Measurements from ENCODE around the gene CLDN9. TPM values are rescaled to one million over a fixed set of nuclear protein-coding genes. Genes with fewer than 3 reads are reported as not detected.

Gene CLDN9
- total RNA-seq, 4 donors from 2014 or later: 0.40 TPM; not detected in 3

DNA sequence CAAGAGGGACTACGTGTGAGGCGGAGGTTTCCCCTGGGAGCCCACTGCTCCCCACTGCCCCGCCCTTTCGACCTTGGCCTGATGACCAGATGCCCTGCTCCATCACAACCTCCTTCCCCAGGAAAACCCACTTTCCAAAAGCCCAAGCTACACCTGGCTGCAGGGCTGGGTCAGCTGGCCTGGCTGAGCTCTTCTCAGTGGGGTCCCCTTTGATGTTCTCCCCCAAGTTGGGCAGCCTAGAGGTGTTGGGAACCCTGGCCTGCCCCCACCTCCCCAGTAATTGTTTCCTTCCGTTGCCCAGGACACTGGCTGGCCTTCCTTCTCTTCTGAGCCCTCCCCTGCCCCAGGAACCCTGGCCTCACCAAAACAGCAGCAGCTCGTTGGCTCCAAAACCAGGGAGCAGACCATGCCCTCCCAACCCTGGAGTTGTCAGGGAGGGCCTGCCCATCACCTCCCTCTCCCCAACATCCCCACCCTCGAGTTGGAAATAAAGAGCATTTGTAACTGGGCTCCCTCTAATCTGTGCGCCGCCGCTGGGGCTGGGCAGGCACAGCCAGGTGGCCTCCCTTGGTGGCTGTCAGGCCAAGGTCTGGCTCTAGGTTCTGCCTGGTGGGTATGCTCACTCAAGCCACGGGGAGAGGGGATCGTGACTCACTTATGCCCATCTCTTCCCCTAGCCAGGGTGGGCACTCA, 1.4 kb downstream of the CLDN9 start:
- intact Hi-C loops (cut with DNase I; ENCODE audit: low total_unique reads): no loop called here
- no peak for TF ChIP-seq POLR2A (IDR thresholded peaks at IDR 0.05)
- TF ChIP-seq, protein P1, sequence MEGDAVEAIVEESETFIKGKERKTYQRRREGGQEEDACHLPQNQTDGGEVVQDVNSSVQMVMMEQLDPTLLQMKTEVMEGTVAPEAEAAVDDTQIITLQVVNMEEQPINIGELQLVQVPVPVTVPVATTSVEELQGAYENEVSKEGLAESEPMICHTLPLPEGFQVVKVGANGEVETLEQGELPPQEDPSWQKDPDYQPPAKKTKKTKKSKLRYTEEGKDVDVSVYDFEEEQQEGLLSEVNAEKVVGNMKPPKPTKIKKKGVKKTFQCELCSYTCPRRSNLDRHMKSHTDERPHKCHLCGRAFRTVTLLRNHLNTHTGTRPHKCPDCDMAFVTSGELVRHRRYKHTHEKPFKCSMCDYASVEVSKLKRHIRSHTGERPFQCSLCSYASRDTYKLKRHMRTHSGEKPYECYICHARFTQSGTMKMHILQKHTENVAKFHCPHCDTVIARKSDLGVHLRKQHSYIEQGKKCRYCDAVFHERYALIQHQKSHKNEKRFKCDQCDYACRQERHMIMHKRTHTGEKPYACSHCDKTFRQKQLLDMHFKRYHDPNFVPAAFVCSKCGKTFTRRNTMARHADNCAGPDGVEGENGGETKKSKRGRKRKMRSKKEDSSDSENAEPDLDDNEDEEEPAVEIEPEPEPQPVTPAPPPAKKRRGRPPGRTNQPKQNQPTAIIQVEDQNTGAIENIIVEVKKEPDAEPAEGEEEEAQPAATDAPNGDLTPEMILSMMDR (IDR thresholded peaks at IDR 0.05 in 4 of 5, conservative IDR thresholded peaks at IDR 0.05 in 1 of 5): no peak
- Histone ChIP-seq H3K4me1 (no peaks in the 10 kb centered on the region), H3K9me3 (no peaks in the 10 kb centered on the region), H3K27me3 (peaks cover 40 to 54% (median 45%) of the 10 kb centered on the region in 3 donors), H3K27ac (no peak overlapping the region), H3K4me3 (no peak overlapping the region), H3K36me3 (no peaks in the 10 kb centered on the region)
- no peak for DNase-seq
- no peak for ATAC-seq
- in situ Hi-C loops (cut with MboI; ENCODE audit: low sequenced_read_pairs in 4 of 4): no loop called here

DNA sequence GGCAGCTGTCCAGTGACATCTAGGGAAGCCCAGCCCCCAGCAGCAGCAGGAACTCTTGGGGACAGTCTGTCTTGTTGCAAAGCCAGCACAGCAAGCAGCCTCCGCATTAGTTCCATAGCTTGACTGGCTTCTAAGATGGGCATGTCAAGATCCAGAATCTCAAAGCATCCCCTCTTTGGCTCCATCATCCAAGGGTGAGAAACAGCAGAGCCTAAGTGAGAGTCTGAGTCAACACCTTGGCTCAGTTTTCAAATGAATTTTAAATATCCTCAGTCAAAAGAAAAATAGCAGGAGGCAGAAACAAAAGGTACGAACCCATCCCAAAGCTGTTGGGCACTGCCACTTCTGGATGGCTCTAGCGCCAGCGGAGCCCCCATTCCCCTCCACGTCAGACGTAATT, 2.2 kb downstream of the CLDN9 start:
- peaks cover 40 to 54% (median 45%) of the 10 kb centered on the region in 3 donors for H3K27me3 ChIP-seq
- H3K27ac ChIP-seq: no peak overlapping the region
- no peaks in the 10 kb centered on the region for H3K9me3 ChIP-seq
- DNase-seq: no peak
- H3K4me3 ChIP-seq: no peak overlapping the region
- in situ Hi-C loops (cut with MboI; ENCODE audit: low sequenced_read_pairs in 4 of 4) (no loop called here), intact Hi-C loops (cut with DNase I; ENCODE audit: low total_unique reads) (no loop called here)
- ATAC-seq: no peak
- no peaks in the 10 kb centered on the region for H3K36me3 ChIP-seq
- TF ChIP-seq, protein P1 (IDR thresholded peaks at IDR 0.05 in 4 of 5, conservative IDR thresholded peaks at IDR 0.05 in 1 of 5): no peak
- no peak for TF ChIP-seq POLR2A (IDR thresholded peaks at IDR 0.05)
- peaks cover 0 to 5% of the 10 kb centered on the region in 2 donors for H3K4me1 ChIP-seq

DNA sequence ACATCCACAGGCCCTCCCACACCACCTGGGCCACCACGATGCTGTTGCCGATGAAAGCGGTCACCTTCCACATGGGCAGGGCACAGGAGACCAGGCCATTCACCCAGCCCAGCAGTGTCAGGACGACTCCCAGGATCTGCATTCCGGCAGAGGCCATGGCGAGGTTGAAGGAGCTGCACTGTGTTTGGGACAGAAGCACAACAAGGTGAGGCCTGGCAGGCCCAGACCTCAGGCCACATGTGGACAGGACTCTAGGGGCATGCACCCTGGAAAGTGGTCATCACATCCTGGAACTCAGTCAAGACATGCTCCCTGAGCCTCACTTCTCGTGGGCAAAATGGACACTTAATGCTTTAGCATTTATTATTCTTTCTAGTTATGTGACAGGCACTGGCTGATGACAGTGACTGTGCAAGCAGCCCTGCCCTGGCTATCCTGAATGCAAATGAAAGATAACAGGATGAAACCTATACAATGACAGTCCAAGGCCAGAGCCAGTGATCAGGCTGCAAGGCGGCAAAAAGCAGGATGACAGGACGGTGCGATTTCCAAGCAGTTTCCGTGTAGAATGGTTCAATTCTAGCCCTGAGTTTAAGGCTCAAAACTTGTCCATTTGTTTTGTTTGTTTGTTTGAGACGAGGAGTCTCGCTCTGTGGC, 3.3 kb downstream of the CLDN9 start:
- in situ Hi-C loops (cut with MboI; ENCODE audit: low sequenced_read_pairs in 4 of 4) (no loop called here), intact Hi-C loops (cut with DNase I; ENCODE audit: low total_unique reads) (no loop called here)
- H3K4me3 ChIP-seq: no peak overlapping the region
- H3K4me1 ChIP-seq: peaks cover 0 to 13% of the 10 kb centered on the region in 2 donors
- no peak for ATAC-seq
- no peak for DNase-seq
- H3K36me3 ChIP-seq: no peaks in the 10 kb centered on the region
- H3K27ac ChIP-seq: no peak overlapping the region
- no peaks in the 10 kb centered on the region for H3K9me3 ChIP-seq
- H3K27me3 ChIP-seq: peaks cover 38 to 54% (median 45%) of the 10 kb centered on the region in 3 donors
- no peak for TF ChIP-seq POLR2A (IDR thresholded peaks at IDR 0.05)
- TF ChIP-seq, protein P1 (IDR thresholded peaks at IDR 0.05 in 4 of 5, conservative IDR thresholded peaks at IDR 0.05 in 1 of 5): no peak

DNA sequence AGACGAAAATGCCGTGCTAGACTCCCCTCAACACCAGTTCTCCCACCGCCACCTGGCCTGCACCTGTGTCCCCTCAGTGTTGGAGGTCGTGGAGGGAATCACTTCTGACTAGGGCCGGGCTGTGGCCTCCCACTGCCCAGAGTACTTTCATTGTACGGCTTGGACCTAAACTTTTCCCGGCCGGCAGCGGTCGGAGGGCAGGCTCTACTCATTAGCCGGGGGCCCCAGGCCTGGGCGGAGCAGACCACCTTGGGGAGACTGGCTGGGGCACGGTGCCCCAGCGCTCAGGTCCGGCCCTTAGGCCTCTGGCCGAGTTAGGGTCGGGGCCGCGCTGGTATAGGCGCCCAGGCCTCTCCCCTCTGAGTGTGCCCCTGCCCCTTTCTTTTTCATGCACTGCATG, 4.6 kb downstream of the CLDN9 start:
- Histone ChIP-seq H3K36me3 (no peaks in the 10 kb centered on the region), H3K9me3 (no peaks in the 10 kb centered on the region), H3K27me3 (peaks cover 31 to 46% (median 34%) of the 10 kb centered on the region in 3 donors), H3K4me3 (no peak overlapping the region), H3K4me1 (peaks cover 10 to 27% of the 10 kb centered on the region in 2 donors), H3K27ac (no peak overlapping the region)
- in situ Hi-C loops (cut with MboI; ENCODE audit: low sequenced_read_pairs in 4 of 4) (no loop called here), intact Hi-C loops (cut with DNase I; ENCODE audit: low total_unique reads) (no loop called here)
- TF ChIP-seq, protein P1 (IDR thresholded peaks at IDR 0.05 in 4 of 5, conservative IDR thresholded peaks at IDR 0.05 in 1 of 5): no peak
- no peak for TF ChIP-seq POLR2A (IDR thresholded peaks at IDR 0.05)
- ATAC-seq (no peak), DNase-seq (no peak)

Data from gastrocnemius medialis (tissue), 4 donors.